DND-41 (cell line): ENCODE measurements around the gene XYLT1.

Experiments used
- EZH2 ChIP-seq: IDR thresholded peaks from 3 replicates; pipeline ENCODE4 v1.6.1; 2012; ENCODE audit warnings: borderline replicate concordance, low read depth, mild to moderate bottlenecking, moderate library complexity, low read length, inconsistent platforms; ENCODE audit not compliant: severe bottlenecking
- TF ChIP-seq, protein P1 (sequence below): IDR thresholded peaks from 2 replicates; pipeline ENCODE4 v1.5.1; 2012; ENCODE audit warnings: borderline replicate concordance, low read length, moderate library complexity, mild to moderate bottlenecking; ENCODE audit not compliant: poor library complexity, severe bottlenecking; ENCODE audit errors: extremely low read depth

DNA sequence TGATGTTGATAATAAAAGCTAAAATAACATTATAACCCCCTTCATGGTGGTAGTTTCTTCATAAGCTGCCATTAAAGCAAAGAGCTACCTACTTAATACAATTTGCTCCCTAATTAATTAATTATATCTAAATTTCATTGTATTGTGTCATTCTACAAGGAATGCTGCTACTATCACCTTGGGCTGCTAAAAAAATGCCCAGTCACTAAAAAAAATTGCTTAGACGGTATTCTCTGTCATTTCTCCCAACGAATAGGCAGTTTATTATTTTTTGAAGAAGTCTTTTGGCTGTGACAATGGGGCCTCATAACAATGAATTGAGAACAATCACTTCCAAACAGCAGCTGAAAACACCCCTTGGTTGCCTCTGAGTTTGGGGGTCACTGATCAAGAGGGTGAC, 59.5 kb downstream of the XYLT1 start:
- TF ChIP-seq, protein P1, sequence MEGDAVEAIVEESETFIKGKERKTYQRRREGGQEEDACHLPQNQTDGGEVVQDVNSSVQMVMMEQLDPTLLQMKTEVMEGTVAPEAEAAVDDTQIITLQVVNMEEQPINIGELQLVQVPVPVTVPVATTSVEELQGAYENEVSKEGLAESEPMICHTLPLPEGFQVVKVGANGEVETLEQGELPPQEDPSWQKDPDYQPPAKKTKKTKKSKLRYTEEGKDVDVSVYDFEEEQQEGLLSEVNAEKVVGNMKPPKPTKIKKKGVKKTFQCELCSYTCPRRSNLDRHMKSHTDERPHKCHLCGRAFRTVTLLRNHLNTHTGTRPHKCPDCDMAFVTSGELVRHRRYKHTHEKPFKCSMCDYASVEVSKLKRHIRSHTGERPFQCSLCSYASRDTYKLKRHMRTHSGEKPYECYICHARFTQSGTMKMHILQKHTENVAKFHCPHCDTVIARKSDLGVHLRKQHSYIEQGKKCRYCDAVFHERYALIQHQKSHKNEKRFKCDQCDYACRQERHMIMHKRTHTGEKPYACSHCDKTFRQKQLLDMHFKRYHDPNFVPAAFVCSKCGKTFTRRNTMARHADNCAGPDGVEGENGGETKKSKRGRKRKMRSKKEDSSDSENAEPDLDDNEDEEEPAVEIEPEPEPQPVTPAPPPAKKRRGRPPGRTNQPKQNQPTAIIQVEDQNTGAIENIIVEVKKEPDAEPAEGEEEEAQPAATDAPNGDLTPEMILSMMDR, result no peak
- no peak for TF ChIP-seq EZH2
